Neuronal stem cell (in vitro differentiated cells): ENCODE measurements around the gene PLA2G15.

Experiments used
- DNase-seq: peaks from one replicate; pipeline ENCODE4 v3.0.0-alpha.2; 2013; ENCODE audit warnings: low spot score
- H2AFZ ChIP-seq: one replicate; pipeline ENCODE4 v1.6.1; 2013; ENCODE audit warnings: mild to moderate bottlenecking, low read length, inconsistent platforms
- H2AK5ac ChIP-seq: 2 replicates; pipeline ENCODE4 v1.6.1; 2013; ENCODE audit warnings: low read depth, mild to moderate bottlenecking, inconsistent platforms, low read length, moderate library complexity, mixed read lengths
- H2BK120ac ChIP-seq: 2 replicates; pipeline ENCODE4 v1.6.1; 2013; ENCODE audit warnings: low read depth, mild to moderate bottlenecking, inconsistent platforms, low read length, moderate library complexity, mixed read lengths
- H2BK12ac ChIP-seq: one replicate; pipeline ENCODE4 v1.6.1; 2013; ENCODE audit warnings: low read length, inconsistent platforms
- H2BK15ac ChIP-seq: 2 replicates; pipeline ENCODE4 v1.6.1; 2013; ENCODE audit warnings: mild to moderate bottlenecking, low read length, inconsistent platforms, mixed read lengths
- H2BK5ac ChIP-seq: one replicate; pipeline ENCODE4 v1.6.1; 2013; ENCODE audit warnings: inconsistent platforms, mild to moderate bottlenecking, low read length, moderate library complexity
- H3K14ac ChIP-seq: one replicate; pipeline ENCODE4 v1.6.1; 2013; ENCODE audit warnings: low read length, inconsistent platforms
- H3K18ac ChIP-seq: 2 replicates; pipeline ENCODE4 v1.6.1; 2013; ENCODE audit warnings: low read length, inconsistent platforms
- H3K23ac ChIP-seq: 2 replicates; pipeline ENCODE4 v1.6.1; 2013; ENCODE audit warnings: low read depth, mild to moderate bottlenecking, mixed read lengths, low read length, inconsistent platforms; ENCODE audit not compliant: poor library complexity
- H3K27ac ChIP-seq: replicated peaks from 3 replicates; pipeline ENCODE4 v1.5.1; 2013; ENCODE audit warnings: low read length, inconsistent platforms
- H3K27me3 ChIP-seq, 3 experiments: 2 replicates each; pipeline ENCODE4 v1.6.1; 2013; ENCODE audit warnings: low read length in 3 of 3, mild to moderate bottlenecking in 2 of 3, inconsistent platforms in 1 of 3, low read depth in 1 of 3, mixed read lengths in 1 of 3, moderate library complexity in 1 of 3; ENCODE audit not compliant: control insufficient read depth in 3 of 3, insufficient read depth in 3 of 3
- H3K36me3 ChIP-seq, 2 donors: replicated peaks in 1 of 2; 2 replicates each; pipeline ENCODE4 v1.6.1; 2013; ENCODE audit warnings: low read length in 2 of 2; ENCODE audit not compliant: control insufficient read depth in 2 of 2, insufficient read depth in 2 of 2
- H3K4ac ChIP-seq: 2 replicates; pipeline ENCODE4 v1.6.1; 2013; ENCODE audit warnings: inconsistent platforms, mild to moderate bottlenecking, low read length, moderate library complexity
- H3K4me1 ChIP-seq, 2 donors: 1 replicate in 1 of 2; 2 replicates in 1 of 2; pipeline ENCODE4 v1.6.1; 2013; ENCODE audit warnings: low read length in 2 of 2, low read depth in 1 of 2; ENCODE audit not compliant: control insufficient read depth in 2 of 2, insufficient read depth in 1 of 2
- H3K4me2 ChIP-seq: one replicate; pipeline ENCODE4 v1.6.1; 2013; ENCODE audit warnings: mild to moderate bottlenecking, low read length, inconsistent platforms; ENCODE audit not compliant: insufficient read depth, poor library complexity, severe bottlenecking
- H3K4me3 ChIP-seq, 2 donors: 2 replicates each; pipeline ENCODE4 v1.5.1; 2013; ENCODE audit warnings: low read length in 2 of 2, mild to moderate bottlenecking in 2 of 2, inconsistent platforms in 1 of 2, moderate library complexity in 1 of 2
- H3K79me1 ChIP-seq: one replicate; pipeline ENCODE4 v1.6.1; 2013; ENCODE audit warnings: low read depth, mild to moderate bottlenecking, inconsistent platforms, low read length, moderate library complexity
- H3K9ac ChIP-seq: one replicate; pipeline ENCODE4 v1.6.1; 2013; ENCODE audit warnings: mild to moderate bottlenecking, low read depth, low read length, inconsistent platforms; ENCODE audit not compliant: poor library complexity
- H3K9me3 ChIP-seq, 2 donors: replicated peaks in 1 of 2; 2 replicates each; pipeline versions ENCODE3 to v1.6.1; 2013; ENCODE audit warnings: low read length in 2 of 2, mild to moderate bottlenecking in 2 of 2, inconsistent platforms in 1 of 2, low read depth in 1 of 2, mixed read lengths in 1 of 2, moderate library complexity in 1 of 2; ENCODE audit not compliant: control insufficient read depth in 2 of 2, insufficient read depth in 1 of 2
- H4K8ac ChIP-seq: one replicate; pipeline ENCODE4 v1.6.1; 2013; ENCODE audit warnings: low read depth, mild to moderate bottlenecking, inconsistent platforms, low read length, moderate library complexity
- H4K91ac ChIP-seq: one replicate; pipeline ENCODE4 v1.6.1; 2013; ENCODE audit warnings: low read length, low read depth, mild to moderate bottlenecking, inconsistent platforms; ENCODE audit not compliant: poor library complexity
- WGBS, 2 donors: extraction: QIAGEN DNeasy Blood & Tissue Kit; methylation state at CpG; one replicate each; pipeline ENCODE4 v1.1.7; 2013; ENCODE audit warnings: missing lambda C conversion rate in 2 of 2, mixed read lengths in 1 of 2; ENCODE audit not compliant: insufficient read length in 2 of 2, insufficient replicate concordance in 1 of 2; ENCODE audit errors: extremely low coverage in 2 of 2; 5-methylcytosine and 5-hydroxymethylcytosine counted together

The PLA2G15 gene

GRCh38 chr16:68269793-68270192 lies 24.6 kb downstream of the PLA2G15 start:
- Histone ChIP-seq H2AFZ (no peak overlapping the region), H3K4me1 (peaks cover 0 to 9% of the 10 kb centered on the region in 2 donors), H3K9me3 (no peaks in the 10 kb centered on the region), H2BK120ac (no peak overlapping the region), H3K4ac (no peak overlapping the region), H3K27me3 (peaks cover 0 to under 1% (median 0%) of the 10 kb centered on the region in 3 experiments), H3K14ac (no peak overlapping the region), H3K4me3 (no peak overlapping the region), H3K23ac (no peak overlapping the region), H3K18ac (no peak overlapping the region), H4K91ac (no peak overlapping the region), H2BK5ac (no peak overlapping the region), H3K36me3 (peaks cover 7 to 11% of the 10 kb centered on the region in 2 donors), H3K79me1 (peaks cover 3% of the 10 kb centered on the region), H2BK15ac (no peak overlapping the region), H2AK5ac (no peak overlapping the region), H2BK12ac (no peak overlapping the region), H3K27ac (no peak overlapping the region), H3K9ac (no peak overlapping the region), H4K8ac (no peak overlapping the region), H3K4me2 (no peak overlapping the region)
- no peak for DNase-seq
- WGBS, 2 donors = no CpG with 5 or more reads among the region's 4 CpGs

- no peak overlapping the region for H3K4me3 ChIP-seq
- peaks cover 0 to 7% of the 10 kb centered on the region in 2 donors for H3K4me1 ChIP-seq
- no CpG with 5 or more reads among the region's 1 CpG for WGBS, 2 donors
- no peak overlapping the region for H3K14ac ChIP-seq
- H2BK120ac ChIP-seq = no peak overlapping the region
- H2BK12ac ChIP-seq = no peak overlapping the region
- H3K36me3 ChIP-seq = peaks cover 10 to 14% of the 10 kb centered on the region in 2 donors
- no peak overlapping the region for H3K27ac ChIP-seq
- no peak overlapping the region for H2AK5ac ChIP-seq
- no peak overlapping the region for H4K8ac ChIP-seq
- no peak overlapping the region for H3K4me2 ChIP-seq
- DNase-seq = no peak
- H2BK15ac ChIP-seq = no peak overlapping the region
- H4K91ac ChIP-seq = no peak overlapping the region
- H2AFZ ChIP-seq = no peak overlapping the region
- H3K4ac ChIP-seq = no peak overlapping the region
- no peak overlapping the region for H3K9ac ChIP-seq
- no peak overlapping the region for H3K18ac ChIP-seq
- no peaks in the 10 kb centered on the region for H3K9me3 ChIP-seq
- peaks cover 3% of the 10 kb centered on the region for H3K79me1 ChIP-seq
- H3K27me3 ChIP-seq = no peaks in the 10 kb centered on the region
- no peak overlapping the region for H3K23ac ChIP-seq
- H2BK5ac ChIP-seq = no peak overlapping the region
Observed at GRCh38 chr16:68270353-68270752, 25.2 kb downstream of the PLA2G15 start.

- Histone ChIP-seq H4K91ac (no peak overlapping the region), H3K9ac (no peak overlapping the region), H3K23ac (no peak overlapping the region), H3K4ac (no peak overlapping the region), H2BK12ac (no peak overlapping the region), H4K8ac (no peak overlapping the region), H2BK15ac (no peak overlapping the region), H2BK5ac (no peak overlapping the region), H3K4me2 (no peak overlapping the region), H3K27ac (no peak overlapping the region), H3K14ac (no peak overlapping the region), H3K36me3 (peaks cover 10 to 14% of the 10 kb centered on the region in 2 donors), H3K18ac (no peak overlapping the region), H3K79me1 (peaks cover 3% of the 10 kb centered on the region), H3K9me3 (no peaks in the 10 kb centered on the region), H3K4me1 (peaks cover 3 to 7% of the 10 kb centered on the region in 2 donors), H2BK120ac (no peak overlapping the region), H3K4me3 (no peak overlapping the region), H2AK5ac (no peak overlapping the region), H2AFZ (no peak overlapping the region), H3K27me3 (no peaks in the 10 kb centered on the region)
- WGBS, 2 donors = no CpG with 5 or more reads among the region's 4 CpGs
- no peak for DNase-seq
Observed at GRCh38 chr16:68272507-68273209, 27.5 kb downstream of the PLA2G15 start.

DNA sequence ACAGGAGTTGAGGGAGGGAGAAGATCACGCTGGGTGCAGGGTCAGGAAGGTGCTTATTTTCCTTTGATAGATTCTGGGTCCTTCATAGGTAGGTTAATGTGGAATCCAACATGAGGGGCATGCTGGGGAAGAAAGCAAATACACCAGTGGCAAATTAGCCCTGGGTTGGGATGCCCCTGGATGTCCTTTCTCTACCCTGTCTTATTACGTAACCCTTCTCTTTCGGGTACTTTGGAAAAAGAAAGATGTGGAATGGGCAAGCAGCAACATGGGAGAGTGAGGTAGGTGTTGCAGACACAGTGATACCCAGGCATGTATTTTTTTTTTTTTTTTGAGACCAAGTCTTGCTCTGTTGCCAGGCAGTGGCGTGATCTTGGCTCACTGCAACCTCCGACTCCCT lies 28.3 kb downstream of the PLA2G15 start:
- no peaks in the 10 kb centered on the region for H3K27me3 ChIP-seq
- no peaks in the 10 kb centered on the region for H3K9me3 ChIP-seq
- H3K4me2 ChIP-seq = no peak overlapping the region
- H3K14ac ChIP-seq = no peak overlapping the region
- H2BK15ac ChIP-seq = no peak overlapping the region
- no peak overlapping the region for H2BK120ac ChIP-seq
- H3K36me3 ChIP-seq = peaks cover 8 to 14% of the 10 kb centered on the region in 2 donors
- no peak overlapping the region for H3K4me3 ChIP-seq
- no peak overlapping the region for H4K8ac ChIP-seq
- no peak overlapping the region for H2AK5ac ChIP-seq
- peaks cover 3% of the 10 kb centered on the region for H3K79me1 ChIP-seq
- H4K91ac ChIP-seq = no peak overlapping the region
- H3K4me1 ChIP-seq = peaks cover 3% of the 10 kb centered on the region in 2 donors
- no peak overlapping the region for H3K18ac ChIP-seq
- no peak overlapping the region for H3K23ac ChIP-seq
- WGBS, 2 donors = no CpG with 5 or more reads among the region's 5 CpGs
- no peak for DNase-seq
- no peak overlapping the region for H2BK5ac ChIP-seq
- H3K4ac ChIP-seq = no peak overlapping the region
- no peak overlapping the region for H3K9ac ChIP-seq
- H2BK12ac ChIP-seq = no peak overlapping the region
- no peak overlapping the region for H3K27ac ChIP-seq
- H2AFZ ChIP-seq = no peak overlapping the region
